C4-2B (cell line): ENCODE results near the gene CLMN.

Experiments used
- H3K27ac ChIP-seq: fragments of 450-650 bp; 2 replicates; pipeline ENCODE4 v1.5.1; 2017
- CTCF ChIP-seq: fragments of 450-650 bp; conservative IDR thresholded peaks from 2 replicates; pipeline ENCODE4 v1.5.1; 2017; ENCODE audit warnings: mild to moderate bottlenecking
- ZFX ChIP-seq: fragments of 450-650 bp; IDR thresholded peaks from 2 replicates; pipeline ENCODE4 v1.6.1; 2017

CLMN gene

GRCh38 chr14:95270203-95270602 lies 49.5 kb downstream of the CLMN start:
- no peak overlapping the region for H3K27ac ChIP-seq
- no peak for TF ChIP-seq ZFX
- no peak for TF ChIP-seq CTCF

GRCh38 chr14:95269493-95269892 lies 50.2 kb downstream of the CLMN start:
- TF ChIP-seq CTCF (no peak), ZFX (no peak)
- H3K27ac ChIP-seq: no peak overlapping the region

GRCh38 chr14:95268350-95268749 lies 51.4 kb downstream of the CLMN start:
- no peak overlapping the region for H3K27ac ChIP-seq
- TF ChIP-seq ZFX (no peak), CTCF (no peak)

- TF ChIP-seq ZFX (no peak), CTCF (no peak)
- no peak overlapping the region for H3K27ac ChIP-seq
Observed at GRCh38 chr14:95267306-95267705, 52.4 kb downstream of the CLMN start.

- H3K27ac ChIP-seq: peak overlapping the region; percentile 59
- TF ChIP-seq ZFX (no peak), CTCF (no peak)
Observed at GRCh38 chr14:95265106-95266094, 54.3 kb downstream of the CLMN start.

GRCh38 chr14:95264271-95264973 lies 55.3 kb downstream of the CLMN start:
- peak overlapping the region; percentile 59 for H3K27ac ChIP-seq
- no peak for TF ChIP-seq CTCF
- TF ChIP-seq ZFX: no peak
